Renal cortex interstitium (tissue), 11 donors: ENCODE measurements around the gene ITGAE. TPM values are rescaled to one million over a fixed set of nuclear protein-coding genes. Genes with fewer than 3 reads are reported as not detected.

Experiments
- DNase-seq, 11 donors: peaks; one replicate each; pipeline ENCODE4 v3.0.0-alpha.2; 2013; ENCODE audit warnings: low read depth in 9 of 11, low spot score in 4 of 11; ENCODE audit errors: extremely low read depth in 1 of 11
- polyA plus RNA-seq, 3 donors: library from polyadenylated mRNA; unstranded; fragments of 120-200 nt; gene quantifications; one replicate each; pipeline ENCODE4 v1.2.1, GENCODE V29; 2013; ENCODE audit not compliant: insufficient read length in 3 of 3

The ITGAE gene
- polyA plus RNA-seq, 3 donors = 37.7 to 40.0 (median 37.8) TPM

DNA sequence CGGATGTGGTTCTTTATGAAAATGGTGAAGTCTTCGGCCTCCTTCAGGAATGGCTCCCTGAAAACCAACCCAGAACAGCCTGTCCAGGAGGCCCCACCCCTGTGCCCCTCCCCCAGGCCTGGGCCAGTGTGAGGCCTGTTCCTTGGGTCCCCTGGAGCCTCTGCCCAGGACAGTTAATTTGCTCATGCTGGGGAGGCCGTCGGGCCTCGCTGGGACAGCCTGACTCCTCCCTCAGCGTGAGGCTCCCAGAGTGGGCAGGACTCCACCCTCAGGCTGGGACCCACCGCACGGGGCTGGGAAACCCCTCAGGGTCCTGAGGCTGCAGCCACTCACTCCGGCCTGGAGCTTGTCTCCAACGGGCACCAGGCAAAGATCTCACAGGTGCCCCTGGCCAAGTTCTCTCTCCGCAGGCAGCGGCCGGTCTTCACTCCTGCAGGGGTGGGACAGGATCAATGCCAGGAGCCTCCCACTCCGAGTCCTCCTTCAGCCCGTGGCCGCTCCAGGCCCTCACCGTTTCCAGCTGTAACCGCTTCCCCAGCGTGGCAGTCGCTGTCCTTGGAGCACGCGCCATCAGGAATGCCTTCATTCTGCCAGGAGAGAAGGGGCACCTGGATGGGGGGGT is 110.8 kb downstream of the ITGAE start:
- DNase-seq = no peak

DNA sequence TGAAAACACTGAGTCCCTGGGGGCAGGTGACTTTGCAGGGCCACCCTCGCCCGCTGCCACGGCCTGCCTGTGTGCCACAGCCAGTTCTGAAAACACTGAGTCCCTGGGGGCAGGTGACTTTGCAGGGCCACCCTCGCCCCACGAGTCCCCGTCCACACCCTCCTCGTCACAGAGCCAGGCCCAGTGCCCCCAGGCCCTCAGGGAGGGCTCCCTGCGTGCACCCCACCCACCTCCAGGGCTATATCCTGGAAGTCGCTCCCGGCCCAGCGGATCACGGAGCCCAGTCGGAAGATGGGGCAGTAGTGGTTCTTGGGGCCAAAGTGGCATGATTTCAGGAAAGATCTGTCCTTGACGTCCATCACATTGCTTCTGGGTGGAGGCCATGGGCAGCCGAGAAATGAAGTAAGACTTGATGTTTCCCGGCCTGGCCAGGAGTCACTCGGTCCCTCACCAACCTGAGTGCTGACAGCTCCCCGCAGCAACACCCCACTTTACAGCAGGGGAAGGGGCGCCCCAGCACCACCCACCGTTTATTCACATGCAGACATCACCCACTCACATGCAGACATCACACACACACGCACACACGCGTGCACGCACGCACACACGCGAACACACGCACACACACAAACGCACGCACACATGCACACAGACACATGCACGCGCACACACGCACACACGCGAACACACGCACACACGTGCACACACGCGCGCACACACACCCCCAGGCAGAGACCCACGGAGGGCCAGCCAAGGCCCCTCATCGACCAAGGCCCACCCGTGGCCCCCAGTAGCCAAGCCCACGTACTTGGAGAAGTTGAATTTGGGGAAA is 111.5 kb downstream of the ITGAE start:
- no peak for DNase-seq

DNA sequence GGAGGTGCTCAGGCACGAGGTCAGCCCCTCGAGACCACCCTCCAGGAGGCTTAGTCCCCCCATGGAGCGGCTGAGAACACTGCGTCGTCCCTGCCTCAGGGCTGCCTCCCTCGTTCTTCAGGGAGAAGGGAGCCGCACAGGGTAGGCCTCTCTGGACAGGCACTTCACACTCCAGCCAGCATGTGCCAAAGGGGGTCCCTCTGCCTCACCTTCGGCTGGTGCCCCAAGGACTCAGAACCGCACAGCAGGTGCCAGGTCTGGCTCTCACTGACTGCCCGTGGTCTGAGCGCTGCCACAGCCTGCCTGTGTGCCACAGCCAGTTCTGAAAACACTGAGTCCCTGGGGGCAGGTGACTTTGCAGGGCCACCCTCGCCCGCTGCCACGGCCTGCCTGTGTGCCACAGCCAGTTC is 112.1 kb downstream of the ITGAE start:
- no peak for DNase-seq

DNA sequence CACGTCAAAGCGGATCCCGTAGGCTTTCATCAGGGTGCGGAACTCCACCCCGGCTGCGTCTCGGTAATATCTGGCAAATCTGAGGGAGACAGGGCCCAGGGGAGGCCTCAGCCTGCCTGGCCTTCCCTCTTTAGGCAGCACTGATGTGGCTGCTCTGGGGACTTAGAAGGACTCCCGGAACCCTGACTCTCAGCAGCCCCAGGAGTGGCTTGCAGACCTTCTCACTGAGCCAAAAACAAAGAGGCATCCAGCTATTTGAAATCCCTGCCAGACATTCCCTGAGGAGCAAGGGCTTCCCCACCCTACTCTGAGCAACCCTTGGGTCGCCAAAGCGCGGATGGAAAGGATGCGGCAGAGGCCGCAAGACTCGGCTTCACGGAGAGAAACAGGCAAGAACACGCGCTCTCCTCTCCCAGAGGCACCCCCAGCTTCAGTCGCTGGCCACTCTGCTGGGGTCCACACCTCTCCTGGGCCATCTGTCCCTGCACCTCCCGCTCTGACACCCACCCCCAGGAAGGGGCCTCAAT is 112.9 kb downstream of the ITGAE start:
- DNase-seq = no peak

DNA sequence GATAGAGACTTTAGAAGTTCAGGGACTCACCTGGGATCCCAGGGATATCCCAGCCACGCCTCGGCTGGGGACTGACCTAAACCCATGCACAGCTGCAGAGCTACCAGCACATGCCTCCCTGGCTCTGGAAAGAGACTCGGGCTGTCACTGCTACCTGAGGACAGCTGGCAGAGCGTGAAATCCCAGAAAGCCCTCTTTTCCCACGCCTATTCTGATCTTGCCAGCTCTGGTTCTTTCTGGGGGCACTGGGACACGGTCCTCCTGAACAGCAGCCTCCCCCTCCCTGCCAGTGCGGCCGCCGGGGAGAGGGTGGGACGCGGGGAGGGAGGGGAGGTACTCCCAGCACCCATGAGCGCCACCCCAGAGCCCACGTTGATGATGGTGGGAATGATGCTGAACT is 115.8 kb downstream of the ITGAE start:
- no peak for DNase-seq

DNA sequence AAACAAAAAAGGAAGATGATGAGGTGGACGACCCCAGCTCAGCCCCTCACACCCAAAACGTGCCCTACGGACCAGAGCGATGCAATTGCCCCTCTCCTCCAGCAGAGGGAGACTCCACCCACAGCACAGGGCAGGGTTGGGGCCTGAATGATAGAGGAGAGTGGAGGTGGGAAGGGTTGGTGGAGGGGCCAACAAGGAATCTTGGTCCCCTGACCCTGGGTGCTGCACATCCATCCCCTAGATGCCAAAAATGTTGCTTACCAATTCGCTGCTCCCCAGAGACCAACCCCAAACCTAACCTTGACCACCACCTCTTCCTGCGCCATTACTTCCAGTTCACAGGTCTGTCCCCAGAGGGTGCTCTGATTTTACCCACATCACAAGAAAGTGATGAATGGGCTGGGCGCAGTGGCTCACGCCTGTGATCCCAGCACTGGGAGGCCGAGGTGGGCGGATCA is 117.9 kb downstream of the ITGAE start:
- no peak for DNase-seq

DNA sequence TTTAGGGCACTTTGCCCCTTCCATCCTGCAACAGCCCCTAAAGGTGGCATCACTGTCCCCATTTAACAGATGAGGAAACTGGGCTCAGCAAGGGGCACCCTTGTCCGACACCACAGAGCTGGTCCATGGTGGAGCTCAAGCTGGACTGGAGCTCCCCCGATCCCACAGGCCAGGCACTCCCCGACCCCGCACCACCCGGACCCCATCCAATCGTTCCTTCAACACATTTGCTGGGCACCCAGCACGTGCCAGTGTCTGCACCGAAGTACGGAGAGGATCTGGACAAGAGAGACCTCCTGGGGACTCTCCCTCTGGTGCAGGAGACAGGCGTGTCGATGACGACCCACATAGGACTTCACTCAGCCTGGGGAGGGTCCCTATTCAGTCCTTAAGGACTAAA is 119.0 kb downstream of the ITGAE start:
- no peak for DNase-seq

DNA sequence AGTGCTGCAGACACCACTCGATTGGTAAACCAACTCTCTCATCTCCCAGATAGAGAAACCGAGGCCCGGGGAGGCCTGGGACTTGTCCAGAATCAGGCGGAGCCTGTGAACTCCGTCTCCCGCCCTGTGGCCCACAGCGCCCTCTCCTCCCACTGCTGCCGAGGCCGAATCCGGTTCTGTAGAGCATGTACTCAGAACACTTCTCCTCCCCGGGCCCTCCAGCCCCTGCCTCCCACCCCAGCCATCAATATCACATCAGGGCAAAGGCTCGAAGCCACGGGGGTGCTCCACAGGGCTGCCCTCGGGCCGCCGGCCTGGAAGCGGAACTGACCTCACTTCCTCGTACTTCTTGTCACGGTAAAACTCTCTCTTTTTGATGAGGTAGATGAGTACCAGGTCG is 119.4 kb downstream of the ITGAE start:
- no peak for DNase-seq

DNA sequence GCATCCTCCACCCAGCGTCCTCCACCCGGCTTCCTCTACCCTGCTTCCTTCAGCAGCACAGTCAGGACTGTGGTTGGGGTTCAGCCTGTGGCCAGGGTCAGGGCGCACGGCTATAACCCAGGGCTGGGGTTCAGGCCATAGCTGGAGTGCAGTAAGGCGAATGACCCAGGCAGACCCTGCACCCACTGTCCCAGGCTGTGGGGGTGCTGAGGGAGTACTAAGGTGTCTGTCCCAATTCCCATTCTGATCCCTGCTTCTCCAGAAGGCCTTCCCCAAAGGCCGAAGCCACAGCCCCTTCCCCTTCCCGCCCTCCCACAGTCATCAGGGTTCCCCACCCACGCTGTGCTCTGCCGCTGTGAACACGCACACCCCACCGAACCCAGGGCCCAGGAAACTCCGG is 119.9 kb downstream of the ITGAE start:
- DNase-seq = no peak

DNA sequence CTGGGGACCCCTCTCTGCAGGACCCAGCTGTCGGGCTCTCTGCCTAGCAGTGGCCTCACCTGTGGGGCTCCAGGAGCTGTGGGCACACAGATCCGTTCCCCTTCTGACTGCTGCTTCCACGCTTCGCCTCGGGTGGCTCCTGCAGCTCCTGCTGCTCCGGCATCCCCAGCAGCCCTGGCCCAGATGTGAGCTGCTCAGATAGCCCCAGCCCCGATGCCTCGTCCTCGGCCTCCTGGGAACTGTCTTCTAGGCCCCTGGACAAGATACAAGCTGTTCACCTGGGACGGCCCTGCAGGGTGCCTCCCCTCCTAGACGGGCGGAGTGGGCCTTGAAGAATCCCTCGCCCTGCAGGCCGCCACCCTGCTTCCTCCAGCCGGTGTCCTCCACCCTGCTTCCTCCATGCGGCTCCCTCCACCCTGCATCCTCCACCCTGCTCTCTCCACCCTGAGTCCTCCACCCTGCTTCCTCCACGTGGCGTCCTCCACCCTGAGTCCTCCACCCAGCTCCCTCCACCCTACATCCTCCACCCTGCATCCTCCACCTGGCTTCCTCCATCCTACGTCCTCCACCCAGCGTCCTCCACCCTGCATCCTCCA is 121.4 kb downstream of the ITGAE start:
- DNase-seq = no peak

DNA sequence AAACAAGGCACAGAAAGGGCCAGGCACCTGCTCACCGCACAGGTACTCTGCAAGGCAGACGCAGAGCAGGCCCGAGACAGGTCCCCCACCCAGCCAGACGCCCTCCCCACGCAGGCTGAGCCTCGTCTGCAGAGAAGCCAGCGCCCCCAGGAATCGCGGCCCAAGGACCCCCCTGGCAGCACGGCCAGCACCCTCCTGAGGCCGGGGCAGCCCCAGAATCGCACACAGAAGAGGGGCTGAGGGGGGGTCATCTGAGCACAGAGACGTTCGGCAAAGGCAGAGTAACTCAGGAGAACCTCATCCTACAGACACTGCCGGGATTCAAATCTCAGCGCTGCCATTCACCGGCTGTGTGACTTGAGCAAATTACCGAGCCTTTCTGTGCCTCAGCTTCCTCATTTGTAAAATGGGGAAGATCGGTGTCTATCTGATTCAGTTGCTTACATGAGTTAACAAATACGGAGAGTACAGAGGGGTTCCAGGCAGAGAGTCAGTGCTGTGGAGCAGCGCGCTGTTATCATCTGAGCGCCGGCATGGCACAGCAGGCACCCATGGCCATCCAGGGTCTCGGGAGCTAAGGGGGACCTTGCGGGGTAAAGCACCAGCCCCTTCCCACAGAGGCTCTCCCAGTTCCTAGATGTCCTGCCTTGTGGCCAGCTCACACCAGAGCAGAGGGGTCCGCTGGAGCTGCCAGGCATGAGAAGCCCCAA is 122.0 kb downstream of the ITGAE start:
- no peak for DNase-seq

DNA sequence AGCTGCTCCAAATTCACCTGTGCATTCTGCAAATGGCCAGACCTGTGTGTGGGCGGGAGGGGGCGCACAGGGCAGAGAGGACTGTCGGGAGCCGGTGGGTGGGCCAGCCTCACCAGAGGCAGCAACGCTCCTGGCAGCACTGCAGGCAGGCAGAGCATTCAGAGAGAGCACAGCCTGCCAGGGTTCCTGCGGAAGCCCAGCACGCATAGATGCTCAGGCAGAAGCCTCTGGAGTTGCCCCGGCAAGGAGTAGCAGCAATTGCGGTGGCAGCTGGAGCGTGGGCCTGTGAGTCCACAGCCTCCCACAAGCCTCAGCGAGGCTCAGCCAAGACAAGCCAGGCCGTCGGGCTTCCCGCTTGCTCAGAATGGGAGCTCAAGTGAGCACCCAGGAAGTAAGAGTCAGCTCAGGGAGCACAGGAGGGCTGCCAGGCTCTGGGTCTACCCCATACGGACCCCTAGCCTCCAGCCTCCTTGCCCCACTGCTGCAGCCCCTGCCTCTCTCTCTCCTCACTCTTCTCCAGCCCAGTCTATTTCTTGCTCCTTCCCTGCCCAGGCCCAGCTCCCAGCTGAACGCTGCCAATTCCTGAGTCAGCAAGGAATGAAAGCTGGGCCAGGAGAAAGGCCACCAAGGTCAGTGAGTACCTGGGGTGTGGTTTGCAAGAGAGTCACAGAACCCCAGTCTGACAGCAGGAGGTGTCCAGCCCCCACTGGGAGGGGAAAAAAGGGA is 122.7 kb downstream of the ITGAE start:
- no peak for DNase-seq

DNA sequence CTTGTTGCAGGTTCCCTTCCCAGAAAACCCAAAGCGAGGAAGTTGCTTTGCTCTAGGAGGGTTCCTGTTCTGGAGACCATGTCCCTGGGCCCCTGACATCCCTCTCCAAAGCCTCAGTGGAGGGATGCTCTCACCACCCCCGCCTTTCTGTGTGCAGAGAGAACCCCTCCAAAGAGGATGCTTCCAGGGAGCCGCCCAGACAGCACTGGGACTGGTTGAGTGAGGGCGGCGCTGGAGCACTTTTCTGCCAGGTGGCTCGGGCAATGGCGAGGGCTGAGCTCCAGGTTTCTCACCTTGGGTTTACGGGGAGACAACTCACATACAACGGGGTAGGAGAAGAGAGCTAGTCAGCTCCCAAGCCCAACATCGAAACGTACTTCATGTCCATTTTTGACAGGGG is 125.1 kb downstream of the ITGAE start:
- DNase-seq = no peak

DNA sequence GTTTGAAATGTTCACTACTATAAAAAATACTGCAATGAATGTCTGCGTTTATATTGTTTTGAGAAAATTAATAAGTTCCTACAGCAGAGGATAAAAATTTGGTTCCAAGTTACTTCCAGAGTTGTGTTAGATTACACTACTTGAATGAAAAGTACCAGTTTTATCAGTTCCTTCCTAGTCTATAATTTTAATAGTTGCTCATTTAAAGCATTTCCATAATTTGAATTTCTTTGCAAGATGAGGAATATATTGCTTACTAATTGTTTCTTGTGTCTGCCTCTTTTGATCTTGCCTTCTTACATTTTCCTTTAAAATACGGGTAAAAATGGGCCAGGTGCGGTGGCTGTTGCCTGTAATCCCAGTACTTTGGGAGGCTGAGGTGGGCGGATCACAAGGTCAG is 128.4 kb downstream of the ITGAE start:
- no peak for DNase-seq

DNA sequence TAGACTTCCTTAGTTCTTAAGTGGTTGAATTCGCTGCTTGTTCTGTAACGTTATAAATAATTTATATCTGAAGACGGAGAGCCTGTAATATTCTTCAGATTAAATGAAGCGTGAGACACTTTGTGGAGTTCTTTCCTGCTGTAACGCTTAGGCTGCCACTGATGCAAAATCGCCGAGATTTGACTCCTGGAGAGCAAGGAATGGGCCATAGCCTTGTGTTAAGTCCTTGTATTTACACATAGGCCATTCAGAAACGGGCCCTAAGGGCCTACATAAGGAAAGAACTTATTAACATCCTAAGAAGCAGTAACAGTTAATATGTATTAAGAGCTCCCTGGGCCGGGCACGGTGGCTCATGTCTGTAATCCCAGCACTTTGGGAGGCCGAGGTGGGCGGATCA is 131.4 kb downstream of the ITGAE start:
- no peak for DNase-seq

DNA sequence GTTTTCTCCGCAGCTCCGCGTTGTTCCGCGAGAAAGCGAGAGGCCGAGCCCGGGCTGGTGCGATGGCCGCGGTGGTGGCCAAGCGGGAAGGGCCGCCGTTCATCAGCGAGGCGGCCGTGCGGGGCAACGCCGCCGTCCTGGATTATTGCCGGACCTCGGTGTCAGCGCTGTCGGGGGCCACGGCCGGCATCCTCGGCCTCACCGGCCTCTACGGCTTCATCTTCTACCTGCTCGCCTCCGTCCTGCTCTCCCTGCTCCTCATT is 132.0 kb downstream of the ITGAE start:
- no peak for DNase-seq

DNA sequence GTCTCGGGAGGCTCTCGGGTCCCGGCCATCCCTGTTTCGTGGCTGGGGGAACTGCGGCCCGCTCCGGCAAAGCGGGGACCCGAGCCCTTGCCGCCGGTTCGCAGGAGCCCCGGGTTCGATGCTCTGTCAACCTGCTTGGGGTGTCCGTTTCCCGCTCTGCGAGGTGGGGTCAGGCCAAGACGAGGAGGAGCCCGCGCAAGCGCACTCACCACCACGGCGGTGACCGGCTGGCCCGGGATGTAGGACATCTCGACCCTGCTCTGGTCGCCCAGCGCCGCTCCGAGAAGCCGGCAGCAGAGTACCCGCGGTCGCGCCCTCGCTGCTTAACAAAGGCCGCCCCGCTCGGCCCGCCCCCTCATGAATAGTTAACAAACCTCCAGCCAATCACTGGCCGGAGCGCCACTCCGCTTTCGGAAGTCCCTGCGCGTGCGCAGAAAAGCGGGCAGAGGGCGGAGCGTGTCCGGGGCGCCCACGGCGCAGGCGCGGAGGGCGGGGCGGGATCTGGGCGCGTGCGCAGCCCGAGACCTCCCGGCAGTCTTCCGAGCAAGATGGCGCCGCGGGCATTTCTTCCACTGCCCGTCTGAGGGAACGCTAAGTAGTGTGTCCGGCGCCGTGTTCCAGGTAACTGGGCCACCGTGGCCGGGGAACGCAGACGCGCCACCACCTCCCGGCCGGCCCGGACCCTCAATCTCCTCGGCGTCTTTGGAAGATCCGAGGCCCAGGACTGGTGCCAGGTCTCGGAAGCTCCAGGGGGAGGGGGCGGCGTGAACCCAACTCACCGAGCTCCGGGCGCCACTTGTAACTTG is 132.5 kb downstream of the ITGAE start, which contains the start of the genes EMC6 and TAX1BP3:
Gene EMC6, plus strand, starts transcription at position 534 of the 806 bp plus-strand sequence. CDS start 335 bp downstream, outside the sequence.
Gene TAX1BP3, minus strand, starts transcription at position 300 of the 806 bp plus-strand sequence. Its CDS starts 52 bp downstream, at position 248.
- DNase-seq = peak; percentile 91 to 99 (median 98)
